GM12801 (cell line): Measurements from ENCODE around the gene CGB3.

Source experiments
- CTCF ChIP-seq: IDR thresholded peaks from one replicate; pipeline ENCODE4 v1.5.1; 2011; ENCODE audit warnings: control low read depth; ENCODE audit not compliant: insufficient read length; ENCODE audit errors: extremely low read depth

CGB3 gene

GRCh38 chr19:49014123-49014869, 9.8 kb downstream of the CGB3 start:
- TF ChIP-seq CTCF: no peak

GRCh38 chr19:49011194-49011593, 12.9 kb downstream of the CGB3 start:
- no peak for TF ChIP-seq CTCF

- no peak for TF ChIP-seq CTCF
Observed at GRCh38 chr19:49010453-49010852, 13.7 kb downstream of the CGB3 start.

GRCh38 chr19:49009828-49010227, 14.3 kb downstream of the CGB3 start:
- no peak for TF ChIP-seq CTCF

GRCh38 chr19:49006905-49007304, 17.2 kb downstream of the CGB3 start:
- no peak for TF ChIP-seq CTCF

GRCh38 chr19:49004964-49005614, 19.0 kb downstream of the CGB3 start:
- no peak for TF ChIP-seq CTCF

- no peak for TF ChIP-seq CTCF
Observed at GRCh38 chr19:49004133-49004532, 20.0 kb downstream of the CGB3 start.
